OCI-M2 (cell line): ENCODE results near the gene REEP2.

ENCODE experiments used
- DNase-seq: peaks from one replicate; lab custom pipeline; 2025; ENCODE audit not compliant: unreplicated experiment; lab: John Stamatoyannopoulos, UW

Gene REEP2

GRCh38 chr5:138495351-138495750, 56.5 kb downstream of the REEP2 start:
- DNase-seq, result no peak
